ENCODE results near the gene NPFF.

NPFF gene

GRCh38 chr12:53514628-53515290 is 7.5 kb upstream of the NPFF start:
- DNase-seq (ENCODE audit: low spot score): no peak

GRCh38 chr12:53513712-53514410 is 6.6 kb upstream of the NPFF start:
- no peak for DNase-seq (ENCODE audit: low spot score)

GRCh38 chr12:53510181-53510812 is 3.0 kb upstream of the NPFF start:
- DNase-seq (ENCODE audit: low spot score): no peak

- peak; percentile 82 for DNase-seq (ENCODE audit: low spot score)
Observed at GRCh38 chr12:53508534-53509170, 1.4 kb upstream of the NPFF start.

GRCh38 chr12:53507603-53507885 is 260 bp upstream of the NPFF start:
- no peak for DNase-seq (ENCODE audit: low spot score)

- DNase-seq (ENCODE audit: low spot score): no peak
Observed at GRCh38 chr12:53506450-53506785, 866 bp downstream of the NPFF start.

GRCh38 chr12:53505555-53506449 is 1.5 kb downstream of the NPFF start:
- DNase-seq (ENCODE audit: low spot score): no peak

GRCh38 chr12:53505086-53505485 is 2.2 kb downstream of the NPFF start:
- DNase-seq (ENCODE audit: low spot score): no peak

- no peak for DNase-seq (ENCODE audit: low spot score)
Observed at GRCh38 chr12:53504004-53504920, 3.0 kb downstream of the NPFF start.

- DNase-seq (ENCODE audit: low spot score): no peak
Observed at GRCh38 chr12:53502983-53503728, 4.1 kb downstream of the NPFF start.

- DNase-seq (ENCODE audit: low spot score): no peak
Observed at GRCh38 chr12:53502331-53502730, 5.0 kb downstream of the NPFF start.

GRCh38 chr12:53501615-53502181 is 5.6 kb downstream of the NPFF start:
- no peak for DNase-seq (ENCODE audit: low spot score)

- DNase-seq (ENCODE audit: low spot score): peak; percentile 100
Observed at GRCh38 chr12:53500776-53501614, 6.3 kb downstream of the NPFF start, which contains the start of gene TARBP2. TSS of gene TARBP2 (plus strand) at chr12:53501283. CDS start at chr12:53501409, 126 bp downstream.

GRCh38 chr12:53500142-53500775 is 7.0 kb downstream of the NPFF start:
- no peak for DNase-seq (ENCODE audit: low spot score)

GRCh38 chr12:53499266-53500141 is 7.8 kb downstream of the NPFF start, which contains the start of gene MAP3K12:
TSS of gene MAP3K12 (minus strand) at chr12:53499458. CDS start at chr12:53487391, 12,067 bp downstream.
- peak; percentile 79 for DNase-seq (ENCODE audit: low spot score)

GRCh38 chr12:53498235-53498630 is 9.1 kb downstream of the NPFF start:
- DNase-seq (ENCODE audit: low spot score): no peak

GRCh38 chr12:53497461-53497860 is 9.8 kb downstream of the NPFF start:
- no peak for DNase-seq (ENCODE audit: low spot score)

GRCh38 chr12:53496752-53497032 is 10.6 kb downstream of the NPFF start:
- DNase-seq (ENCODE audit: low spot score): no peak
